Neural cell (in vitro differentiated cells): ENCODE data around the gene TOMM40. TPM values are rescaled to one million over a fixed set of nuclear protein-coding genes. Genes with fewer than 3 reads are reported as not detected.

Source experiments
- H2AFZ ChIP-seq: fragments of 200-600, 300-800 bp; sonication (generic), shearing (Covaris generic); 2 replicates; pipeline ENCODE4 v1.6.0; 2014; ENCODE audit warnings: low read depth, mild to moderate bottlenecking, antibody characterized with exemption, low read length, moderate library complexity
- H3F3A ChIP-seq: fragments of 200-600 bp; shearing (Covaris generic); 2 replicates; pipeline ENCODE4 v1.6.1; 2016; ENCODE audit warnings: mild to moderate bottlenecking, moderate library complexity, mixed read lengths, antibody characterized with exemption, low read length; ENCODE audit not compliant: insufficient read depth, poor library complexity, severe bottlenecking
- H3K27ac ChIP-seq: fragments of 200-600, 300-800 bp; sonication (generic), shearing (Covaris generic); 2 replicates; pipeline ENCODE4 v1.5.1; 2014; ENCODE audit warnings: mild to moderate bottlenecking, low read length, moderate library complexity
- H3K27me3 ChIP-seq: fragments of 300-800, 200-600 bp; sonication (generic), shearing (Covaris generic); 2 replicates; pipeline ENCODE4 v1.6.0; 2014; ENCODE audit warnings: mild to moderate bottlenecking, low read depth, low read length, moderate library complexity; ENCODE audit not compliant: insufficient read depth
- H3K36me3 ChIP-seq: fragments of 300-800, 200-600 bp; sonication (generic), shearing (Covaris generic); 2 replicates; pipeline ENCODE4 v1.5.1; 2014; ENCODE audit warnings: mild to moderate bottlenecking, antibody characterized with exemption, low read length, moderate library complexity; ENCODE audit not compliant: insufficient read depth
- H3K4me2 ChIP-seq: fragments of 300-800, 200-600 bp; sonication (generic), shearing (Covaris generic); 2 replicates; pipeline ENCODE4 v1.6.0; 2014; ENCODE audit warnings: mild to moderate bottlenecking, low read length
- H3K4me3 ChIP-seq: fragments of 300-800, 200-600 bp; sonication (generic), shearing (Covaris generic); 2 replicates; pipeline ENCODE4 v1.5.1; 2014; ENCODE audit warnings: mild to moderate bottlenecking, low read length, moderate library complexity
- H3K79me2 ChIP-seq: fragments of 200-600 bp; shearing (Covaris generic); replicated peaks from 2 replicates; pipeline ENCODE4 v1.6.0; 2014; ENCODE audit warnings: mild to moderate bottlenecking, low read length, moderate library complexity; ENCODE audit not compliant: insufficient read depth
- H3K9ac ChIP-seq: fragments of 300-800, 200-600 bp; sonication (generic), shearing (Covaris generic); 2 replicates; pipeline ENCODE4 v1.6.1; 2016; ENCODE audit warnings: mild to moderate bottlenecking, low read length, mixed read lengths
- H3K9me2 ChIP-seq: fragments of 200-600 bp; shearing (Covaris generic); 2 replicates; pipeline ENCODE4 v1.6.1; 2016; ENCODE audit warnings: mild to moderate bottlenecking, low read length, mixed read lengths; ENCODE audit not compliant: insufficient read depth
- H3K9me3 ChIP-seq: fragments of 200-600, 300-800 bp; sonication (generic), shearing (Covaris generic); 2 replicates; pipeline ENCODE4 v1.6.1; 2016; ENCODE audit warnings: mild to moderate bottlenecking, mixed run types, low read length, moderate library complexity, mixed read lengths
- H4K20me1 ChIP-seq: fragments of 200-600 bp; shearing (Covaris generic); 2 replicates; pipeline ENCODE4 v1.6.1; 2016; ENCODE audit warnings: mild to moderate bottlenecking, mixed run types; ENCODE audit not compliant: insufficient read depth
- EP300 ChIP-seq: fragments of 450-650 bp; conservative IDR thresholded peaks from 2 replicates; pipeline ENCODE4 v1.6.1; 2014; ENCODE audit warnings: antibody characterized with exemption, mild to moderate bottlenecking, moderate library complexity; ENCODE audit not compliant: poor library complexity, severe bottlenecking
- EZH2 ChIP-seq: fragments of 200-600, 300-800 bp; shearing (Covaris generic), sonication (generic); IDR thresholded peaks from 2 replicates; pipeline ENCODE4 v1.6.1; 2014; ENCODE audit warnings: antibody characterized with exemption, low read length, borderline replicate concordance, mild to moderate bottlenecking; ENCODE audit not compliant: insufficient read depth, poor library complexity, severe bottlenecking
- MXI1 ChIP-seq: fragments of 450-650 bp; conservative IDR thresholded peaks from 2 replicates; pipeline ENCODE4 v1.6.1; 2014; ENCODE audit warnings: antibody characterized with exemption, mild to moderate bottlenecking; ENCODE audit not compliant: poor library complexity, severe bottlenecking
- POLR2AphosphoS5 ChIP-seq: IDR thresholded peaks from 2 replicates; pipeline ENCODE4 v1.6.1; 2012
- RAD21 ChIP-seq: fragments of 450-650 bp; conservative IDR thresholded peaks from 2 replicates; pipeline ENCODE4 v1.6.1; 2014; ENCODE audit warnings: antibody characterized with exemption, mild to moderate bottlenecking, moderate library complexity
- SMC3 ChIP-seq: fragments of 450-650 bp; conservative IDR thresholded peaks from 2 replicates; pipeline ENCODE4 v1.6.1; 2014; ENCODE audit warnings: antibody characterized with exemption, mild to moderate bottlenecking, moderate library complexity; ENCODE audit not compliant: poor library complexity
- TAF1 ChIP-seq: IDR thresholded peaks from 2 replicates; pipeline ENCODE4 v1.6.1; 2012; ENCODE audit warnings: low read depth
- polyA plus RNA-seq: library from polyadenylated mRNA; depleted of rRNA; stranded (reverse); fragments of >200 nt; gene quantifications from 2 replicates; pipeline ENCODE4 v1.2.3, GENCODE V29; 2014
- TF ChIP-seq, protein P1 (sequence below): IDR thresholded peaks from 2 replicates; pipeline ENCODE4 v1.6.1; 2012; ENCODE audit warnings: borderline replicate concordance
- TF ChIP-seq, protein P2 (sequence below): fragments of 450-650 bp; IDR thresholded peaks from 2 replicates; pipeline ENCODE4 v1.5.1; 2014; ENCODE audit warnings: antibody characterized with exemption, mild to moderate bottlenecking, moderate library complexity; ENCODE audit not compliant: poor library complexity, severe bottlenecking

The TOMM40 gene
- polyA plus RNA-seq, 1 donor from 2014 or later, result 48.4 TPM

DNA sequence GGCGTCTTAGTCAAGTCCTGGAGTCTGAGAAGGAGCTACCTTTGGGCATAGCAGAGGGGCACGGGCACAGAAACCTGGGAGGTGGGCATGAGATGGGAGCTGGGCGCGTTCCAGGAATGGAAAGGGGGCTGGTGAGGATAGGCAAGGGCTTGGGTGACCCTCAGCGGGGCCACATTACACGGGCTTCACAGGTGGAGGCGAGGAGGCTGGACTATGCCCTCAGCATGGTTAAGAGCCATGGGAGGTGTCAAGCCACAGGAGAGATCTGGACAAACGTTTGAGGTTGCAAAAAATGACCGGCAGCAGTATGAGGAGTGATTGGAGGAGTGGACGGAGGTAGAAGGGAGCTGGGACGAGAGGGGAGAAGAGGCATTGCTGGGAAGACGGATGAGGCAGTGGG is 23.5 kb upstream of the TOMM40 start:
- no peaks in the 10 kb centered on the region for H3K27me3 ChIP-seq
- no peaks in the 10 kb centered on the region for H3K9me3 ChIP-seq
- no peak overlapping the region for H3K4me3 ChIP-seq
- no peaks in the 10 kb centered on the region for H3K36me3 ChIP-seq
- no peaks in the 10 kb centered on the region for H3K79me2 ChIP-seq
- no peak overlapping the region for H3K9ac ChIP-seq
- no peak for TF ChIP-seq SMC3
- no peak for TF ChIP-seq MXI1
- no peak for TF ChIP-seq POLR2AphosphoS5
- TF ChIP-seq EZH2, result no peak
- TF ChIP-seq EP300, result no peak
- TF ChIP-seq RAD21, result no peak
- TF ChIP-seq, protein P1, sequence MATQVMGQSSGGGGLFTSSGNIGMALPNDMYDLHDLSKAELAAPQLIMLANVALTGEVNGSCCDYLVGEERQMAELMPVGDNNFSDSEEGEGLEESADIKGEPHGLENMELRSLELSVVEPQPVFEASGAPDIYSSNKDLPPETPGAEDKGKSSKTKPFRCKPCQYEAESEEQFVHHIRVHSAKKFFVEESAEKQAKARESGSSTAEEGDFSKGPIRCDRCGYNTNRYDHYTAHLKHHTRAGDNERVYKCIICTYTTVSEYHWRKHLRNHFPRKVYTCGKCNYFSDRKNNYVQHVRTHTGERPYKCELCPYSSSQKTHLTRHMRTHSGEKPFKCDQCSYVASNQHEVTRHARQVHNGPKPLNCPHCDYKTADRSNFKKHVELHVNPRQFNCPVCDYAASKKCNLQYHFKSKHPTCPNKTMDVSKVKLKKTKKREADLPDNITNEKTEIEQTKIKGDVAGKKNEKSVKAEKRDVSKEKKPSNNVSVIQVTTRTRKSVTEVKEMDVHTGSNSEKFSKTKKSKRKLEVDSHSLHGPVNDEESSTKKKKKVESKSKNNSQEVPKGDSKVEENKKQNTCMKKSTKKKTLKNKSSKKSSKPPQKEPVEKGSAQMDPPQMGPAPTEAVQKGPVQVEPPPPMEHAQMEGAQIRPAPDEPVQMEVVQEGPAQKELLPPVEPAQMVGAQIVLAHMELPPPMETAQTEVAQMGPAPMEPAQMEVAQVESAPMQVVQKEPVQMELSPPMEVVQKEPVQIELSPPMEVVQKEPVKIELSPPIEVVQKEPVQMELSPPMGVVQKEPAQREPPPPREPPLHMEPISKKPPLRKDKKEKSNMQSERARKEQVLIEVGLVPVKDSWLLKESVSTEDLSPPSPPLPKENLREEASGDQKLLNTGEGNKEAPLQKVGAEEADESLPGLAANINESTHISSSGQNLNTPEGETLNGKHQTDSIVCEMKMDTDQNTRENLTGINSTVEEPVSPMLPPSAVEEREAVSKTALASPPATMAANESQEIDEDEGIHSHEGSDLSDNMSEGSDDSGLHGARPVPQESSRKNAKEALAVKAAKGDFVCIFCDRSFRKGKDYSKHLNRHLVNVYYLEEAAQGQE, result no peak
- no peak for TF ChIP-seq TAF1
- TF ChIP-seq, protein P2, sequence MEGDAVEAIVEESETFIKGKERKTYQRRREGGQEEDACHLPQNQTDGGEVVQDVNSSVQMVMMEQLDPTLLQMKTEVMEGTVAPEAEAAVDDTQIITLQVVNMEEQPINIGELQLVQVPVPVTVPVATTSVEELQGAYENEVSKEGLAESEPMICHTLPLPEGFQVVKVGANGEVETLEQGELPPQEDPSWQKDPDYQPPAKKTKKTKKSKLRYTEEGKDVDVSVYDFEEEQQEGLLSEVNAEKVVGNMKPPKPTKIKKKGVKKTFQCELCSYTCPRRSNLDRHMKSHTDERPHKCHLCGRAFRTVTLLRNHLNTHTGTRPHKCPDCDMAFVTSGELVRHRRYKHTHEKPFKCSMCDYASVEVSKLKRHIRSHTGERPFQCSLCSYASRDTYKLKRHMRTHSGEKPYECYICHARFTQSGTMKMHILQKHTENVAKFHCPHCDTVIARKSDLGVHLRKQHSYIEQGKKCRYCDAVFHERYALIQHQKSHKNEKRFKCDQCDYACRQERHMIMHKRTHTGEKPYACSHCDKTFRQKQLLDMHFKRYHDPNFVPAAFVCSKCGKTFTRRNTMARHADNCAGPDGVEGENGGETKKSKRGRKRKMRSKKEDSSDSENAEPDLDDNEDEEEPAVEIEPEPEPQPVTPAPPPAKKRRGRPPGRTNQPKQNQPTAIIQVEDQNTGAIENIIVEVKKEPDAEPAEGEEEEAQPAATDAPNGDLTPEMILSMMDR, result no peak
- H3K27ac ChIP-seq, result no peak overlapping the region
- H3F3A ChIP-seq, result no peaks in the 10 kb centered on the region
- H3K4me2 ChIP-seq, result no peak overlapping the region
- no peak overlapping the region for H2AFZ ChIP-seq
- no peaks in the 10 kb centered on the region for H4K20me1 ChIP-seq
- no peaks in the 10 kb centered on the region for H3K9me2 ChIP-seq

DNA sequence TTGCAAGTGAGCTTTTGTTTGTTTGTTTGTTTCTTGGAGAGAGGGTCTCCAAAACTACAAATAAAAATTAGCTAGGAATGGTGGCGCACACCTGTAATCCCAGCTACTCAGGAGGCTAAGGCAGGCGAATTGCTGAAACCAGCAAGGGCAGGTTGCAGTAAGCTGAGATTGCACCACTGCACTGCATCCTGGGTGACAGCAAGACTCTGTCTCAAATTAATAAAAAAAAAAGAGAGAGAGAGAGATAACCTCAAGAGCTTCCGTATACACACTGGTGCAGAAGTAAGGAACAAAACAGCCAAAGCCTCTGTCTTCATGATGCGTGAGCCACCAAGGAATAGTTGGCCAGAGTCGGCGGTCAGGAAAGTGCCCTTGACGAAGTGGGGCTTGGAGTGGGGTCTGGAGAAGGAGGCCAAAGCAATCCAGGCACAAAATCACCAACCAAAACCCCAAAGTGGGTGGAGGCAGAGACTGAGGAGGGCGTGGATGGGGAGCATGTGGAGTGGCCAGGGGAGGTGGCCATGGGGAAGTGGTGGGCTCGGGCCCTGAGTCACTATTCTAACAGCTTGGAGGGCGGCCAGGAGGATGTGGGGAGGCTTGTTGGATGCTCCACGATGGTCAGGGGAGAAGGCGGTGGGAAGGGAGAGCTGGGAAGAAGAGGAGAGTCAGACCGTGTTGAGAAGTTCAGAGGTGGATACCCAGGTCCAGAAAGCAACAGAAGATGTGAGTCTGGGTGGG is 21.2 kb upstream of the TOMM40 start:
- Histone ChIP-seq H3K27me3 (no peaks in the 10 kb centered on the region), H3K27ac (no peak overlapping the region), H4K20me1 (no peaks in the 10 kb centered on the region), H3K79me2 (no peaks in the 10 kb centered on the region), H3K9me3 (no peaks in the 10 kb centered on the region), H3K4me2 (no peak overlapping the region), H3K9ac (no peak overlapping the region), H3K4me3 (no peak overlapping the region), H3K9me2 (no peaks in the 10 kb centered on the region), H3K36me3 (no peaks in the 10 kb centered on the region), H2AFZ (no peak overlapping the region), H3F3A (no peaks in the 10 kb centered on the region)
- TF ChIP-seq EP300, result no peak
- TF ChIP-seq RAD21, result no peak
- TF ChIP-seq, protein P2, result no peak
- no peak for TF ChIP-seq MXI1
- TF ChIP-seq SMC3, result no peak
